GM12878 (cell line): Measurements from ENCODE around the gene DNAH17. TPM values are rescaled to one million over a fixed set of nuclear protein-coding genes. Genes with fewer than 3 reads are reported as not detected.

ENCODE experiments used
- ATAC-seq: fragments of 200-7000 bp; cut with Tn5 transposase; 3 replicates; pipeline ENCODE4 v1.9.1; 2020; ENCODE audit warnings: mild to moderate bottlenecking, moderate library complexity
- BruUV-seq: library from RNA; stranded (reverse); fragments of 400-500 nt; replicated peaks from 2 replicates; lab custom pipeline; 2021; lab: Mats Ljungman, UMichigan
- CTCF ChIA-PET: fragments of 300-600 bp; sonication (Branson Sonifier 250); formaldehyde crosslinking; extraction: SDS; loops from one replicate; lab custom pipeline; 2021; ENCODE audit warnings: inconsistent platforms; lab: Yijun Ruan, JAX
- POLR2A ChIA-PET: fragments of 350-600 bp; formaldehyde crosslinking; extraction: SDS; loops from one replicate; lab custom pipeline; 2021; ENCODE audit warnings: inconsistent platforms; lab: Charles Lee
- RAD21 ChIA-PET: fragments of 300-600 bp; sonication (Branson Sonifier 250); formaldehyde crosslinking; loops from one replicate; lab custom pipeline; 2023; ENCODE audit warnings: antibody characterized with exemption; ENCODE audit not compliant: unreplicated experiment; lab: Charles Lee
- SMC1A ChIA-PET: fragments of 300-600 bp; sonication (Branson Sonifier 250); formaldehyde crosslinking; loops from one replicate; lab custom pipeline; 2023; ENCODE audit not compliant: unreplicated experiment, uncharacterized antibody; lab: Charles Lee
- DNase-seq: peaks from one replicate; pipeline ENCODE4 v3.0.0-alpha.2; 2011; ENCODE audit warnings: low read depth, low spot score
- FAIRE-seq: peaks from 3 replicates; lab custom pipeline; 2011; peaks lifted over from hg19 to GRCh38; lab: Jason Lieb, UNC
- H2AFZ ChIP-seq: 2 replicates; pipeline ENCODE4 v1.6.0; 2011; ENCODE audit warnings: low read depth, low read length, control low read depth; ENCODE audit not compliant: control insufficient read depth
- H3K27ac ChIP-seq: 2 replicates; pipeline ENCODE4 v1.5.1; 2011; ENCODE audit warnings: control low read depth; ENCODE audit not compliant: control insufficient read depth, insufficient read depth
- H3K27me3 ChIP-seq, 2 experiments: replicated peaks in 1 of 2; 2 replicates each; pipeline versions ENCODE4 v1.6.0 to v1.6.1; 2011; ENCODE audit warnings: low read length in 1 of 2; ENCODE audit not compliant: control insufficient read depth in 2 of 2, insufficient read depth in 2 of 2
- H3K36me3 ChIP-seq, 2 experiments: 2 replicates each; pipeline ENCODE4 v1.5.1; 2011; ENCODE audit warnings: low read length in 1 of 2; ENCODE audit not compliant: control insufficient read depth in 2 of 2, insufficient read depth in 2 of 2
- H3K4me1 ChIP-seq: 2 replicates; pipeline ENCODE4 v1.6.1; 2011; ENCODE audit warnings: mild to moderate bottlenecking, low read length, moderate library complexity, mixed read lengths; ENCODE audit not compliant: control insufficient read depth, insufficient read depth
- H3K4me2 ChIP-seq: 2 replicates; pipeline ENCODE4 v1.6.0; 2011; ENCODE audit warnings: control low read depth; ENCODE audit not compliant: control insufficient read depth, insufficient read depth
- H3K4me3 ChIP-seq: fragments of 200-600 bp; sonication (generic); 2 replicates; pipeline ENCODE4 v1.5.1; 2016
- H3K79me2 ChIP-seq: 2 replicates; pipeline ENCODE4 v1.6.0; 2011; ENCODE audit warnings: low read length; ENCODE audit not compliant: control insufficient read depth, insufficient read depth
- H3K9ac ChIP-seq: 2 replicates; pipeline ENCODE4 v1.8.0; 2011; ENCODE audit warnings: low read length, control low read depth, mixed read lengths; ENCODE audit not compliant: control insufficient read depth, insufficient read depth
- H3K9me3 ChIP-seq: replicated peaks from 3 replicates; pipeline ENCODE4 v1.5.1; 2011; ENCODE audit warnings: mild to moderate bottlenecking, low read length; ENCODE audit not compliant: control insufficient read depth, insufficient read depth
- H4K20me1 ChIP-seq: 2 replicates; pipeline ENCODE4 v1.6.0; 2011; ENCODE audit not compliant: control insufficient read depth, insufficient read depth
- CREM ChIP-seq: IDR thresholded peaks from 2 replicates; pipeline ENCODE4 v1.6.1; 2014; ENCODE audit warnings: antibody characterized with exemption, low read depth
- HDGF ChIP-seq: fragments of 450-650 bp; IDR thresholded peaks from 2 replicates; pipeline ENCODE4 v1.6.1; 2016; ENCODE audit warnings: antibody characterized with exemption
- TARDBP ChIP-seq: IDR thresholded peaks from 2 replicates; pipeline ENCODE4 v1.6.1; 2016; ENCODE audit warnings: borderline replicate concordance
- TBL1XR1 ChIP-seq: IDR thresholded peaks from 2 replicates; pipeline ENCODE4 v1.6.1; 2012; ENCODE audit warnings: low read depth, low read length, improper control_type of control experiment
- ZBTB33 ChIP-seq: fragments of 450-650 bp; IDR thresholded peaks from 2 replicates; pipeline ENCODE4 v1.6.1; 2017; ENCODE audit warnings: mild to moderate bottlenecking
- whole genome bisulfite sequencing: methylation state at CpG from one replicate; pipeline ENCODE4 v1.1.6; 2016; ENCODE audit warnings: low lambda C conversion rate; ENCODE audit not compliant: insufficient replicate concordance, insufficient coverage; ENCODE audit errors: missing lambda C conversion rate; 5-methylcytosine and 5-hydroxymethylcytosine counted together
- in situ Hi-C: fragments of 300-500 bp; cut with MboI; formaldehyde crosslinking; loops from 9 replicates; pipeline ENCODE4 v1.14.3; 2018; ENCODE audit warnings: mixed read lengths
- intact Hi-C: fragments of 100-400 bp; cut with micrococcal nuclease; formaldehyde crosslinking; loops from one replicate; pipeline ENCODE4 v1.14.2; 2022; ENCODE audit not compliant: unreplicated experiment
- polyA plus RNA-seq, 11 experiments: library from polyadenylated mRNA; depleted of rRNA in 4 of 11; unstranded in 6 of 11; stranded (reverse) in 5 of 11; fragments of >200 nt; fragmentation: Nextera tagmentation in 4 of 11; fragmentation: Illumina TruSeq in 1 of 11; extraction: Ambion mirVana in 4 of 11; extraction: Trizol in 1 of 11; gene quantifications; 1 replicate in 1 of 11; 2 replicates in 10 of 11; pipeline versions ENCODE4 v1.2.1 to v1.2.3, GENCODE V29; 2011 to 2016; ENCODE audit warnings: inconsistent platforms in 2 of 11, missing spikeins in 2 of 11, low read depth in 1 of 11
- total RNA-seq, 4 experiments: library from RNA; depleted of rRNA in 3 of 4; stranded (reverse); fragments of >200 nt in 3 of 4; fragmentation: Illumina TruSeq in 1 of 4; extraction: Trizol in 1 of 4; gene quantifications; 2 replicates each; pipeline versions ENCODE4 v1.2.1 to v1.2.3, GENCODE V29; 2013 to 2021

Gene DNAH17
- total and polyA plus RNA-seq, 10 of the 15 experiments (the other 5 are each of a cell fraction or from before 2014, with no cell fraction given), result 0.16 to 2.9 (median 0.56) TPM

- TF ChIP-seq ZBTB33, result no peak
These were observed 104.9 kb downstream of the DNAH17 start (continued) for GRCh38 chr17:78472035-78472905.

GRCh38 chr17:78471635-78472034, 105.6 kb downstream of the DNAH17 start:
- H4K20me1 ChIP-seq, result no peaks in the 10 kb centered on the region
- TF ChIP-seq TARDBP (no peak), CREM (no peak), TBL1XR1 (no peak), HDGF (no peak)
- 55% methylated on average over 12 of the region's 12 CpGs for WGBS
- ChIA-PET POLR2A (no interaction called here), RAD21 (no interaction called here), CTCF (no interaction called here), SMC1A (no interaction called here)
- intact Hi-C loops (no loop called here), in situ Hi-C loops (no loop called here)
- BruUV-seq, result no TSS peak
- FAIRE-seq, result no peak
- 0 out of 4 replicates have a peak, but pooled peaks cover 0 to 3% of the 10 kb centered on the region in 2 experiments for H3K36me3 ChIP-seq
- ATAC-seq, result no peak
- no peak overlapping the region for H3K4me3 ChIP-seq
- H3K4me1 ChIP-seq, result peaks cover 47% of the 10 kb centered on the region
- H3K4me2 ChIP-seq, result peak overlapping the region; percentile 44; the same call in 1 of the 2 replicates
- H3K27me3 ChIP-seq, result no peaks in the 10 kb centered on the region
- H3K79me2 ChIP-seq, result peaks cover 11% of the 10 kb centered on the region
- peak overlapping the region; percentile 87 for H3K27ac ChIP-seq
- peaks cover 23% of the 10 kb centered on the region for H3K9me3 ChIP-seq
- no peak for DNase-seq
- H2AFZ ChIP-seq, result no peak overlapping the region
- peak overlapping the region; percentile 54; the same call in 1 of the 2 replicates for H3K9ac ChIP-seq
